ENCODE measurements around the gene KCNK4. TPM values are rescaled to one million over a fixed set of nuclear protein-coding genes. Genes with fewer than 3 reads are reported as not detected.
"Not testable (repeated sequence)": the region's sequence is repeated elsewhere in the genome, so short reads cannot be mapped to it uniquely, and the experiment has no call there.

The KCNK4 gene
- total RNA-seq, result 1.6 TPM

GRCh38 chr11:64291262-64291751 is at the start of gene KCNK4:
Gene KCNK4, plus strand, starts transcription at chr11:64291302. Its CDS starts 1,717 bp downstream, at chr11:64293019.
- FAIRE-seq (no peak), DNase-seq (ENCODE audit: low spot score in 2 of 2) (no peak)

GRCh38 chr11:64241491-64242374 is 49.4 kb upstream of the KCNK4 start:
- DNase-seq (ENCODE audit: low spot score in 2 of 2) (no peak), FAIRE-seq (no peak)

DNA sequence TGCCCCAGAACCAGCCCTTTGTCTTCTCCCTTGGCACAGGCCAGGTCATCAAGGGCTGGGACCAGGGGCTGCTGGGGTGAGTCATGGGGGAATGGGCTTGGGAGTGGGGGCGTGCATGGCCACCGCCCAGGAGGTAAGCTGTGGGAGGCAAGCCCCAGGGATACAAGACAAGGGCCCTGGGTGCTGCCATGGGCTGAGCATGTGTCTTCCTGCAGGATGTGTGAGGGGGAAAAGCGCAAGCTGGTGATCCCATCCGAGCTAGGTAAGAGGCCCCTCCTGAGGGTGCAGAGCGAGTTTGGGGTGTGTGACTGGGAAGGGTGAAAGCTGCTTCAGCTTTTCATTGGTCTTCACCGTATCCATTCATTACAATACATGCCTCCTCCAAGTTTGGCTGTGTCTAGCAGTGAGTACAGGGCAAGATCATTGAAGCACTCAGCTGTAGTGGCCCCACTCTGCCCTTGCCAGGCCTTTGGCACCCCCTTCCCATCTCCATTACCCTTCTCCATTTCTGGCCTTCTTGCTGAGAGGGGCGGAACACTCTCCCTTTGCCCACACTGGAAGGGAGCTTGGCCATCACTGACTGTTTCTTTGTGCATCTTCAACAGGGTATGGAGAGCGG is 47.8 kb upstream of the KCNK4 start:
- DNase-seq (ENCODE audit: low spot score in 2 of 2), result no peak
- FAIRE-seq, result no peak

GRCh38 chr11:64244107-64244506 is 47.0 kb upstream of the KCNK4 start:
- no peak for FAIRE-seq

GRCh38 chr11:64244966-64245365 is 46.1 kb upstream of the KCNK4 start:
- FAIRE-seq, result no peak
- no peak for DNase-seq (ENCODE audit: low spot score in 2 of 2)

More at GRCh38 chr11:64244107-64244506, 47.0 kb upstream of the KCNK4 start:
- DNase-seq (ENCODE audit: low spot score in 2 of 2), result no peak

DNA sequence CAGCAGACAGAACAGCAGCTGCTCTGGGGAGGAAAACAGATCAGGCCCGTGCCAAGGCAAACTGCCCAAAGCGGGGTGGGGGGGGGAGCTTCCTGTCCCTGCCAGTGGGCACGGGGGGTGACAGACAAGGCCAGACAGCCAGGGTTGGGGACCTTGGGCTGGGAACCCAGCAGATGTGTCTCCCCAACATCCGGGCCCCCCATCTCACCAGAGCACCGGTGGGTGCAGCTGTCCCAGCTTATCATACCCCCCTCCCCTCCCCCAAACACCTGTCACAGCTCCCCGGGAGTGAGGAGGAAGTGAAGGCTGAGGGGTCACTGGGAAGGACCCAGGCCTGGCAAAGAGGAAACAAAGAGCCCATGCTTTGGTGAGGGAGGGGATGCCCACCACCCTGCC is 45.7 kb upstream of the KCNK4 start:
- FAIRE-seq, result no peak
- DNase-seq (ENCODE audit: low spot score in 2 of 2), result no peak

DNA sequence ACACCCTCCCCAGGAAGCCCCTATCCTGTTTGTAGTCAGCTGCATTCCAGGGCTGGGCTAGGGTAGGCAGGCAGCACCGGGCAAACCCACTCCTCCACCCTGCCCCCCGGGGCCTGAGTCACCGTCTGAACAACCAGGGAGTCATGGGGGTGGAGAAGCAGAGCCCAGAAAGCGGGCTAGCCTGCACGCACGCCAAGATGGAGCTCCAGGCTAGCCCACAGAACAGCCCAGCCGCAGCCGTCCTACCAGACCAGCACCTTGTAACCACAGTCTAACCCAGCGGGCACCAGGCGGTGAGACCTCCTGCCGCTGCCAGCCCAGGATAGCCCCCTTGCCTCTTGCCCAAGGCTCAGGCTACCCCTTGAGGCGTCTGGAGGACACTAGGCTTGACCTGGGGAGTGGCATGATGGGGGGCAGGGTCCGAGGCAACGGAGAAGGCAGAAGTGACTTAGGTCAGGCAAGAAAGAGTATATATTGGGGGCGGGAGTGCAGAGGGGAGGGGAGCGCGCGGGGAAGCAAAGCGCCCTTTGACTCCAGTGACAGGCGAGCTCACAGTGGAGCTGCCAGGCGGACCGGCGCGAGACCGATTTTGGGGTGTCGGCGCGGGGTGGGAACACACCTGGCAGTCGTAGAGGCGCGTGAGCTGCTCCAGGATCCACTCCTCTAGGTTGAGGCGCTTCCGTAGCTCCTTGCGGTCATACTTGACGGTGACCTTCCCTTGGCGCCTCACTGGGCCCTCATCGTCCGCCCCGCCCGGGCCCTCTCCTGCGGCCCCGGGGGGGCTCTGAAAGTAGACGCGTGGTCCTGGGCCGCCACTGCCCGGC is 45.1 kb upstream of the KCNK4 start:
- DNase-seq (ENCODE audit: low spot score in 2 of 2) (peak in 1 of 2 donors; percentile 75), FAIRE-seq (no peak)

GRCh38 chr11:64246621-64246870 is 44.6 kb upstream of the KCNK4 start:
- FAIRE-seq; DNase-seq (ENCODE audit: low spot score in 2 of 2): not testable (repeated sequence)

DNA sequence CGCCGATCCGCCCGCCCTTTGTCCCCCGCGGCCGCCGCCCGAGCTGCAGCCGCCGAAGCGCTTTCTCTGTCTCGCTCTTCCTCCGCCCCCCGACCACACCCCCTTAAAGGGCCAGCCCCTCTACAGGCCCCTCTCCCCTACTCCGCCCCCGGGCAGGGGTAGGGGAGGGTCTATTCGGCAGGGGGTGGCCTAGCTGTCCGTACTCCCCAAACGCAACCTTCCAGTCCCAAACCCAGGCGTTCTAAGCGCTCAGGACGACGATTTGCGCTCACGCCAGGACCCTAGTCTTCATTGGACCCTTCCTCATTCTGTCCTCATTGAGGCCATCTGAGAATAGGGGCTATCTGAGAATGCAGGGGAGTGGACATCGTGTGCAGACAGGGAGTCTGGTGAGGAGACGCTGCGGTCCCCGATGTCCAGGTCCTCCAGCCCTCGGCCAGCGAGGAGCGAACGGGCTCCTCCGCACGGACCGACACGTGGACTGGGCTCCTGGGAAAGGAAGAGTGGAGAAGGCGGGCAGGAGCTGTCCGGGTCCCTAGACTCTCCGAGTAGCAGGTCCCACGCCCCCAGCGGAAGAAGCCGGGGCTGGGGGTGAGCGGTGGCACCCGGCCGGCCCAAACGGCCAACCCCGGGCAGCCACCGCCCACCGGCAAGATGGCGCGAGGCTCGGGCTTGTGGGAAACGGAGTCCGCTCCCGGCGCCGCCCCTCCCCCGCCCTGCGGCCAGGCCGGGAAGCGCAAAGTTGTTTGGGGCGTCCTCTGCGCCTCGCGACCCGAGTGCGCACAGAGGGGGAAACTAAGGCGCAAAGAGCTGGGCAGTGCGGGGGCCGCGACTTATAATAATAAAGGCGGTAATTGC is 44.0 kb upstream of the KCNK4 start, which contains the start of gene PPP1R14B:
Gene PPP1R14B (minus strand): TSS at position 73 of the 858 bp plus-strand sequence. CDS start 270 bp downstream, outside the sequence.
- DNase-seq (ENCODE audit: low spot score in 2 of 2) (peak; percentile 91 to 93), FAIRE-seq (no peak)

- DNase-seq (ENCODE audit: low spot score in 2 of 2) (no peak), FAIRE-seq (no peak)
Measured at GRCh38 chr11:64247729-64248531, 43.2 kb upstream of the KCNK4 start.

GRCh38 chr11:64248578-64248977 is 42.5 kb upstream of the KCNK4 start:
- DNase-seq (ENCODE audit: low spot score in 2 of 2) (no peak), FAIRE-seq (no peak)

- DNase-seq (ENCODE audit: low spot score in 2 of 2), result no peak
- FAIRE-seq, result no peak
Measured at GRCh38 chr11:64249038-64249437, 42.1 kb upstream of the KCNK4 start.

DNA sequence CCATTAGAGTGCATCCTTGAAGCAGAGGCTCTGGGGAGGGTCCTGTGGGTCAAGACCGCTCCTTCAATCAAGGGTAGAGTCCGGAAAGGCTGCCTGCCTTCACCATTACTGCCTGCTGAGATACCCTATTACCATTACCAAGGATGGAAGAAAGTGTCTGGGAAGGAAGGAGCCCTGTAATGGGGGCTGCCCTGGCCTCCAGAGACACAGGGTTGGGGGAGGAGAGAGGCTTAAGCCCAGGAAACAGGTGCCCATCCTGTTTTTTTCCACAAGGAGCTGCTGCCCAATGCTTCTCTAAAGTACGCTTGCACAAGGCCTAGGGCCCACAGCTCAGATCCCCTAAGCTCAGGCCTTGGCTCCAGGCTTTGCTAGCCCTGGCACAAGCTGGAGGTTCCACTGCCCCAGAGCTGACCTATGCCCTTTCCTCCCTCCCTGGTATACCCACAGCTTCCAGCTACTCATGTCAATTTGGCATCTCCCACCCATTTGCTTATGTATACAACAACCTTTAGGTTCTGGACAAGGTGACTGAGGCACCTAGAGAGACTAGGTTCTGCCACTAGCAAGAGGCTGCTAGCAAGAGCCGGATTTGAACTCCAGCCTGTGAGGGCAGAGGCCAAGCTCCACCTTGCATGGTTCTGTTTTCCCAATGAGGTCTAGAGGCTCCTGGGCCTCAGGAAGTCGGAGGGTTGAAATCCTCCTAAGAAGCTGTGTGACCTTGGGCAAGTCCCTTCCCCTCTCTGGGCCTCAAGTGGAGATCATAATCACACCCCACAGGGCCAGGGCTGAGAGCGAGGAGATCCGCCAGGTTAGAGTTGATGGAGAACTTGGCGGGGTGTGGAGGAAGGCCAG is 41.3 kb upstream of the KCNK4 start:
- no peak for FAIRE-seq
- no peak for DNase-seq (ENCODE audit: low spot score in 2 of 2)

GRCh38 chr11:64250415-64251015 is 40.6 kb upstream of the KCNK4 start:
- no peak for DNase-seq (ENCODE audit: low spot score in 2 of 2)
- no peak for FAIRE-seq

DNA sequence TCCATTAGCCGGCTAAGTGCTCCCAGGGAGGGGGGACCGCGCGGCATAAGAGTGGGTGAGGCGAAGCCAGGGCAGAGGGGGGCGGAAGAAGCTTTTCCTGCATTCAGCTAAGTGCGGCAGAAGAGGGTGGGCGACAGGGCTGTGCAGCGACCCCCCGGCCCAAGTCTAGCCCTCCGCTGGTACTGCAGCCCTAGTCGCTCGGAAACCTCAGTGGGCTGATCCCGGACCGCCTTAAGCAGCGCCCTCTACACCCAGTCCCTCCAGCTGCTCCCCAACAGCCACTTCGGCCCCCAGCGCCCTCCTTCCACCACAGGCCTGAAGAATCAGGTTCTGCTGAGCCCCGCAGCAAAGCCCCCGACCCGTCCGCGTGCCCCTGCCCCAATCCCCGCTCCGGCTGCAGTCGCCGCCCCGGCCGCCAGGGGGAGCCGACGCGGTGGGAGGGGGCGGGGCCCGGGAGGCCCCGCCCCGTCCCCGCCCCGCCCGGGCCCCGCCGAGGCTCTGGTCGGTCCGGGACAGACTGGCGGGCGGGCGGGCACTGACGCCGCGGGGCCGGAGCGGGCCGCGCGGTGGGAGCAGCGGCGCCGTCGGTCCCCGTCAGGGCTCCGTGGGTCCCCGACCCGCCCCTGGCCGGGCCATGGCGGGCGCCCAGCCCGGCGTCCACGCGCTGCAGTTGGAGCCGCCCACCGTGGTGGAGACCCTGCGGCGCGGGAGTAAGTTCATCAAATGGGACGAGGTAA is 39.9 kb upstream of the KCNK4 start, which contains the start of gene PLCB3:
Gene PLCB3 (plus strand): TSS at position 515 of the 737 bp plus-strand sequence. CDS start 120 bp downstream, at position 635.
- FAIRE-seq (no peak), DNase-seq (ENCODE audit: low spot score in 2 of 2) (peak; percentile 90 to 95)

- DNase-seq (ENCODE audit: low spot score in 2 of 2) (no peak), FAIRE-seq (no peak)
Measured at GRCh38 chr11:64251753-64252002, 39.4 kb upstream of the KCNK4 start.
